ENCODE results near the gene TEDC2. TPM values are rescaled to one million over a fixed set of nuclear protein-coding genes. Genes with fewer than 3 reads are reported as not detected.
"Not testable (repeated sequence)": the region's sequence is repeated elsewhere in the genome, so short reads cannot be mapped to it uniquely, and the experiment has no call there.

Gene TEDC2
- total RNA-seq, 1 donor from 2014 or later: 6.6 TPM

DNA sequence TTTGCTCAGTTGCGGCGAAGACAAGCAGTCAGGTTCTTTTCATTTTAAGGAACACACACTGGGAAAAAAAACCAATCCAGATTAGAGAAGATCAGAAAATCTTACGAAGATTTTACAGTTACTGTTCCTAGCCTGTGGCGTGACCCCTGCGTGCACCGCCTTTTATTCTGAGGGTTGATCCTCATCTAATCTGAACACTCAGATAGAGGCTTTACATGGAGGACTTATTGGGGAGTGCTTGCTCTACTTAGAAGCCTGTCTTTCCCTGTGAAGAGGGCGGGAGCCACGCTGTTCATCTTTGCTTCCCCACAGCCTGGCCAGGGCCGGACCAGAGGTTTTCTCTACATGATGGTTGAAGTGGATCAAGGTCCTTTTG is 16.4 kb downstream of the TEDC2 start:
- DNase-seq (ENCODE audit: low read depth, low spot score): no peak

GRCh38 chr16:2476741-2477140 is 16.8 kb downstream of the TEDC2 start:
- DNase-seq (ENCODE audit: low read depth, low spot score): no peak

GRCh38 chr16:2477327-2477726 is 17.4 kb downstream of the TEDC2 start:
- DNase-seq (ENCODE audit: low read depth, low spot score): no peak

- DNase-seq (ENCODE audit: low read depth, low spot score): no peak
These were observed 18.4 kb downstream of the TEDC2 start for GRCh38 chr16:2478279-2478678.

GRCh38 chr16:2479996-2480395 is 20.1 kb downstream of the TEDC2 start:
- DNase-seq (ENCODE audit: low read depth, low spot score): not testable (repeated sequence)

DNA sequence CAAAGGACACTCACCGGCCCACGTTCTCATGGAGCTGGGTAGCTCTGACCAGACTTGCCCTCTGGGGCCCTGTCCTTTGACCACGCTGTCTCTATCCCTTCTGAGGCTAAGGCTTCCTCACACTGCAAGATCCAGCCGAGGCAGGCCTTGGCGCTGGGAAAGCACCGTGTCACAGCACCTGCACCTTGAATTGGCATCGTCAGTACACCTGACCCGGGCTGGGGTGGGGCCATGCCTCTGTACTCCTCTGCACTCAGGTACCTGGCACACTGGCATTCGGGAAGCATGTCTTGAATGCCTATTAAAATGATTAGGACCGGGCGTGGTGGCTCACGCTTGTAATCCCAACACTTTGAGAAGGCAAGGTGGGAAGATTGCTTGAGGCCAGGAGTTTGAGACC is 21.0 kb downstream of the TEDC2 start:
- DNase-seq (ENCODE audit: low read depth, low spot score): no peak

DNA sequence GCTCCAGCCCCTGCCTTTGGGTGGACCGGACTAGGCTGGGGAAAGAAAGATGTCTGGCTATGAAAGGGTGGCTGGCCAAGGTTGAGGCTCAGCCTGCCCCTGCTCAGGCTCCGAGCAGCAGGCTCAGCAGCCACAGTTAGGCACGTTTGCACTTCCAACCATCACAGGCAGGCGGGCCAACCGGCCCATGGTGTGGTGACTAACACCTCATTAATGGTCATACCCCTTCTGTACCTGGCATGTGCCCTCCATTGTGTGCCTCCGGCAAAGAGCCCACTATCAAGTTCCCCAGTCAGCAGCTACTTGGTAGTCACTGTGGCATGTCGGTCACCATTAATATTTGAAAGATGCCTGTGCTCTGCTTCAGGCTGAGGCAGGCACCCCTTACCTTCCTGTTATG is 21.8 kb downstream of the TEDC2 start:
- DNase-seq (ENCODE audit: low read depth, low spot score): no peak

GRCh38 chr16:2482249-2482648 is 22.3 kb downstream of the TEDC2 start:
- DNase-seq (ENCODE audit: low read depth, low spot score): no peak

DNA sequence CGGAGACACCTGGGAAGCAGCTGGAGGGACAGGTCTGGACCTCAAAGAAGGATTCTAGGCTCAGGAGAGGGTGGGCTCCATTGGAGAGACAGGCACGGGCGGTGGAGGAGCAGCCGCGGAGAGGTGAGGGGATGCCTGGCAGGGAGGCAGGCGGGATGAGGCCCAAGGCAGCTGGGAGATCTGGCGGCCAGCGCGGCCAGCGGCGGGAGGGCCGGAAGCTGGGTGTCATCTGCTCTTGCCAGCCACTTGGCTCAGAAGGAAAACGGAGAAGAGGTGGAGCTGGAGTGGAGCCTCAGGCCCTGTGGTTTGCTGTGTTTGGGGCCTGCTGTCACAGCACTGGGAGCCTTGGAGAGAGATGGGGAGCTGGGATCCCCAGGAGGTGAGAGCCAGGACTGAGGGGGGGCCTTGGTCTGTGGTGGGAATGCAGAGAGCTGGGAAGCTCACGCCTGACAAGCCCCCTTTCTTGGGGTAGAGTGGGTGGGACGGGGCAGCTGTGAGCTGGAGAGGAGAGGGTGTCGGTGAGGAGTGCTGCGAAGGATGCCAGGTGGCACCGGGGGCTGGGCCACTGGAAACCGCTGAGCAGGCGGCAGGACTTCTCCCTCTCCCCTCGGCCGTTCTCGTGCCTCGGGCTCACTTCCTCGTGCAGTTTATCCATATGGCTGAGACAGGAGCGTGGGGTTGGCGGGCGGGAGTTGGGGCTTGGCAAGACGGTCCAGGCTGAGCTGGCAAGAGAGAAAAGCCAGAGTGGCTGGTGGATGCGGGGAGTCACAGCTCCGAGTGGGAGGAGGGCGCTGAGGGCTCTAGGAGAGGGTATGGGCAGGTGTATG is 23.0 kb downstream of the TEDC2 start:
- DNase-seq (ENCODE audit: low read depth, low spot score): no peak

GRCh38 chr16:2483939-2484897 is 24.3 kb downstream of the TEDC2 start:
- no peak for DNase-seq (ENCODE audit: low read depth, low spot score)

DNA sequence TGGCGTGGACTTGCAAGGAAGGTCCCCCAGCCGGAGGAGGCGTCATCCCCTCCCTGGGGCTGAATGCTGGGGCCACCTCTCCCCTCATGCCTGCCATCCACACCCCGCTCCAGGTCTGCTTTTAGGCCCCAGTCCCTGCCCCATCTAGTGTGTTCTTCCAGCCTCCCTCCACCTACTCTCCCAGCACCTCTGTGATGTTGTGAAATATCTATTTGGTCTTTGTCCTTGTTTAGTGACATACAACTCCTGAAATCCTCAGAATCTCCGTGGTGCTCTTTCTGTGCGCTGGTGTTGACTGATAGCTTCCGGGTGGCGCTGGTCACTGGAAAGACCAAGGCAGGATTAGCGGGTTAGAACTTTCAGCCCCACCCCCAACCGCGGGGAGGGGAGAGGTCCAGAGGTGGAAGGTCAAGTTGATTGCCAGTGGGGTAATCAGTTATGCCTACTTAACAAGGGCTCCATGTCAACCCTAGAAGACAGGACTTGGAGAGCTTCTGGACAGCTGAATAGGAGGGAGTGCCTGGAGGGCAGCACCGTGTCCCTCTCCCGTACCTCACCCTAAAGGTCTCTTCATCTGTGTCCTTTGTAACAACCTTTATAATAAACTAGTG is 25.1 kb downstream of the TEDC2 start:
- DNase-seq (ENCODE audit: low read depth, low spot score): no peak

- no peak for DNase-seq (ENCODE audit: low read depth, low spot score)
These were observed 26.1 kb downstream of the TEDC2 start for GRCh38 chr16:2485811-2486507.

DNA sequence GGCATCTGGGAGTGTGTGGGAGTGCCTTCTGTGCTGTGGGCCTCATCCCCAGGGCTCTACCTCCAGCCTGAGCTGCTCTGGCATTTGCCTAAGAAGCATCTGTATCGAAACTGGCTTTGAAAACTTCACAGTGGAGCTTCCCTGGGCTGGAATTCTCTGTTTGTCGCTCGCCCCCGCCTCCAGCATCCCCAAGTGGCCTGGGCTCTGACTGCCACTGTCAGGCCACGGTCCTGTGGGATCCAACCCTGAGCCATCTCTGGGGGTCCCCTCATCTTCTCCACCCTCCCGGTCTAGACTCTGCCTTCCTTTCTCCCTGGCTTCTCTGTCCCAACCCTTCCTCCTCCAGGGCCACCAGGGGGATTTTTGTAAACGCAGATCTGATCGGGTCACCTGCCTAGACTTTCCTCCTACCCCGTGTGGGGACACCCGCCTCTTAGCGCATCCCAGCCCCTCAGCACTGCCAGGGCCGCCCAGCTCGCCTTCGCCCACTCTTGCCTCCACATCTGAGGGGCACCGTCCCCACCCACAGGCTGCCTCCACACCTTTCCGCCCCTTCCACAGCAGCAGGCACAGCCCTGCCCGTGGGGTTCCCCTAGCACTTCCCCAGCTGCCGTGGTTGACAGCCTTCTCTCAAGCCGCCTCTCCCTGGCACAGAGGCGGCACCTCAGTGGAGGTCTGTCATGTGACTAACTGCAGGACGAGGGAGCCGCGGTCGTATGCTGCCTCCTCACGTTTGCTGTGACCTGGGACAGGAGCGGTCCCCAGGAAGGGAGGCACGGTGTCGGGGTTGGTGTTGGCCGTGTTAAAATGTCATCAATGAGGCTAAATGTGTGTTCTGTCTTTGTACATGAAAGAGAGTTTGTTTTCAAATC is 27.0 kb downstream of the TEDC2 start:
- DNase-seq (ENCODE audit: low read depth, low spot score): no peak

- DNase-seq (ENCODE audit: low read depth, low spot score): no peak
These were observed 27.6 kb downstream of the TEDC2 start for GRCh38 chr16:2487517-2487842.

- no peak for DNase-seq (ENCODE audit: low read depth, low spot score)
These were observed 28.1 kb downstream of the TEDC2 start for GRCh38 chr16:2487903-2488531.

DNA sequence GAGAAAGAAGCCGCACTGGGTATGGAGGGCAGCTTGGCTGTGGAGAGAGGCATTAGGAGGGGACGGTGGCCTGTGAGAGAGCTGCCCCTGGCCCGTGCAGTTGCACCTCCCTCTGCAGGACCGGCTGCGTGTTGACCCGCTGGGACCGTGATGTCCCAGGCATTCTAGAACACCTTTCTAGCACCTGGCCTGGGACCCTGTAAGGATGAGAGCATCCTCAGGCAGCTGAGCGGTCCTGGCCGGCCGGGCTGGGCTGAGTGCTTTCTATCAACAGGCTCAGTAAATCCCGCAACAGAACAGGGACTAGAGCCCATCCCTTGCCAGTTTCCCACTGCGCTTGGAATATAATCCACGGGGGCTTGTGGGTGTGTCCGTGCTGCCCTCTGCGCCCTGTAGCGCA is 29.7 kb downstream of the TEDC2 start:
- no peak for DNase-seq (ENCODE audit: low read depth, low spot score)

GRCh38 chr16:2490190-2491105 is 30.5 kb downstream of the TEDC2 start:
- no peak for DNase-seq (ENCODE audit: low read depth, low spot score)

- DNase-seq (ENCODE audit: low read depth, low spot score): no peak
These were observed 32.4 kb downstream of the TEDC2 start for GRCh38 chr16:2492292-2492691.

DNA sequence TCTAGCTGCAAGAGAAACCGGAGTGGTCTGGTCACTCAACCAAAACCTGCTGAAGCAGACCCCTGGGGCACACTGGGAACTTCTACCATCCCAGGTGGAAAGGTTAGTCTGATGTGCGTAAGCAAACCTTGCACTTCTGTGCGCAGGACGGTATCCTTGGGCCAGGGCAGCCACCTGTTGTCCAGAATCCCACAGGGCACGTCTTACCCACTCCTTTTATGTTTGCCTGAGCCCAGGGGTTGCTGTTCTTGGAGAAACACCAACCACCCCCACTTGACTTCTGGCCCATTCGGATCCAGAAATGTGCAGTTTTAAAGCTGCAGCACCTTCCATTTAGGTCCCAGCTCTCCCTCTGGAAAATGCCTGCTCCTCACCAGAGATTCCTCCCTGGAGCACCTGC is 33.7 kb downstream of the TEDC2 start:
- no peak for DNase-seq (ENCODE audit: low read depth, low spot score)

Data from pulmonary artery endothelial cell (primary cell).